Neural crest cell (in vitro differentiated cells): ENCODE results near the gene KIF9. TPM values are rescaled to one million over a fixed set of nuclear protein-coding genes. Genes with fewer than 3 reads are reported as not detected.
"Not testable (repeated sequence)": the region's sequence is repeated elsewhere in the genome, so short reads cannot be mapped to it uniquely, and the experiment has no call there.

Source experiments
- DNase-seq: peaks from one replicate; pipeline ENCODE4 v3.0.0; 2021; ENCODE audit warnings: low read depth, mixed read lengths, low spot score
- H3K27ac Mint-ChIP-seq: one replicate; pipeline ENCODE4 v1.8.0; 2021; ENCODE audit warnings: mild to moderate bottlenecking, mixed read lengths; ENCODE audit not compliant: unreplicated experiment
- H3K27me3 Mint-ChIP-seq: 2 replicates; pipeline ENCODE4 v1.8.0; 2021; ENCODE audit warnings: low read depth, mild to moderate bottlenecking, mixed read lengths
- H3K36me3 Mint-ChIP-seq: 2 replicates; pipeline ENCODE4 v1.8.0; 2021; ENCODE audit warnings: low read depth, mild to moderate bottlenecking, mixed read lengths
- H3K4me1 Mint-ChIP-seq: 2 replicates; pipeline ENCODE4 v1.8.0; 2021; ENCODE audit warnings: mixed read lengths
- H3K4me3 Mint-ChIP-seq: one replicate; pipeline ENCODE4 v1.8.0; 2021; ENCODE audit warnings: mild to moderate bottlenecking, mixed read lengths
- H3K9me3 Mint-ChIP-seq: 2 replicates; pipeline ENCODE4 v1.8.0; 2021; ENCODE audit warnings: mixed read lengths
- CTCF ChIP-seq: fragments of 200-600 bp; sonication (generic); conservative IDR thresholded peaks from 2 replicates; pipeline ENCODE4 v1.5.0; 2021; ENCODE audit warnings: antibody characterized with exemption, mild to moderate bottlenecking
- total RNA-seq: library from RNA; stranded (reverse); gene quantifications from 2 replicates; pipeline ENCODE4 v1.2.1, GENCODE V29; 2021

Gene KIF9
- total RNA-seq, 1 donor from 2014 or later: 7.1 TPM

DNA sequence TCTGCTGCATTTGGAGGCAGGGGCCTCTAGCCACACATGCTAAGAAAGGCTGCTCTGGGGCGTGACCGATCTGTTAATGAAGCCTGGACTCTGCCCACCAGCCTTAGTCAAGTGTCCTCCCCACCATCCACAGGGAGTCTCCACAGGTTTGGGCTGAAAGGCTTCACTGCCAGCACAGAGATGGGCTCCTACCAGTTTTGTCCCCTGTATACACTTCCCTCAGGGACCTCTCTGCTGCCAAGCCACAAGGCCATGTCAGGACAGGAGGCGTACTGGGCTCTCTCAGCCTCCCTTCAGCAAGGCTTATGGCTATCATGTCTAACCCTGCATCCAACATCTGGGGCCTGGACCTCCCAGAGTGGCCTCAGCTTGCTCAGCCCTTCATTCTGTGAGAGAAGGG lies 23.5 kb downstream of the KIF9 start:
- H3K4me3 Mint-ChIP-seq: no peak overlapping the region
- no peak for TF ChIP-seq CTCF
- no peak for DNase-seq
- H3K36me3 Mint-ChIP-seq: no peaks in the 10 kb centered on the region
- H3K27ac Mint-ChIP-seq: no peak overlapping the region
- H3K4me1 Mint-ChIP-seq: peaks cover 3% of the 10 kb centered on the region
- H3K9me3 Mint-ChIP-seq: no peaks in the 10 kb centered on the region
- H3K27me3 Mint-ChIP-seq: no peaks in the 10 kb centered on the region

DNA sequence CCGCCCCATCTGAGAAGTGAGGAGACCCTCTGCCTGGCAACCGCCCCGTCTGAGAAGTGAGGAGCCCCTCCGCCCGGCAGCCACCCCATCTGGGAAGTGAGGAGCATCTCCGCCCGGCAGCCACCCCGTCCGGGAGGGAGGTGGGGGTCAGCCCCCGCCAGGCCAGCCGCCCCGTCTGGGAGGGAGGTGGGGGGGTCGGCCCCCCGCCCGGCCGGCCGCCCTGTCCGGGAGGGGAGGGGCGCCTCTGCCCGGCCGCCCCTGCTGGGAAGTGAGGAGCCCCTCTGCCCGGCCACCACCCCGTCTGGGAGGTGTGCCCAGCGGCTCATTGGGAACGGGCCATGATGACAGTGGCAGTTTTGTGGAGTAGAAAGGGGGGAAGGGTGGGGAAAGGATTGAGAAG lies 26.3 kb downstream of the KIF9 start:
- H3K27ac Mint-ChIP-seq, H3K36me3 Mint-ChIP-seq, H3K4me1 Mint-ChIP-seq, H3K27me3 Mint-ChIP-seq, DNase-seq, H3K9me3 Mint-ChIP-seq, H3K4me3 Mint-ChIP-seq: not testable (repeated sequence)

GRCh38 chr3:47251689-47252088 lies 30.9 kb downstream of the KIF9 start:
- DNase-seq: no peak
- Mint-ChIP-seq H3K27me3 (no peaks in the 10 kb centered on the region), H3K36me3 (no peaks in the 10 kb centered on the region), H3K9me3 (no peaks in the 10 kb centered on the region), H3K27ac (no peak overlapping the region), H3K4me1 (peaks cover under 1% of the 10 kb centered on the region), H3K4me3 (no peak overlapping the region)
- no peak for TF ChIP-seq CTCF

DNA sequence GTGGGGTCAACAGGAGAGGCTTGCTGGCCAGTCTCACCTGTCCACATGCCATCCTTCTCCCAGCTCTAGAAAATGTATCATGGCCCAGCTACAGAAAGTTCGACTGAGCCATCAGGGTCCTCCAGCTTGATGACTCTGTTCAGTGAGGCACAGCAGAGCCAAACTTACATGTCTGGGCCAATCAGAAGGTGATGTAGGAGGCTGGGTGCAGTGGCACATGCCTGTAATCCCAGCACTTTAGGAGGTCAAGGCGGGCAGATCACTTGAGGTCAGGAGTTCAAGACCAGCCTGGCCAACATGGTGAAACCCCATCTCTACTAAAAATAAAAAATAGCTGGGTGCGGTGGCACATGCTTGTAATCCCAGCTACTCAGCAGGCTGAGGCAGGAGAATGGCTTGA lies 31.5 kb downstream of the KIF9 start:
- H3K27ac Mint-ChIP-seq, DNase-seq, H3K4me3 Mint-ChIP-seq, H3K36me3 Mint-ChIP-seq, H3K27me3 Mint-ChIP-seq, H3K4me1 Mint-ChIP-seq, H3K9me3 Mint-ChIP-seq: not testable (repeated sequence)

DNA sequence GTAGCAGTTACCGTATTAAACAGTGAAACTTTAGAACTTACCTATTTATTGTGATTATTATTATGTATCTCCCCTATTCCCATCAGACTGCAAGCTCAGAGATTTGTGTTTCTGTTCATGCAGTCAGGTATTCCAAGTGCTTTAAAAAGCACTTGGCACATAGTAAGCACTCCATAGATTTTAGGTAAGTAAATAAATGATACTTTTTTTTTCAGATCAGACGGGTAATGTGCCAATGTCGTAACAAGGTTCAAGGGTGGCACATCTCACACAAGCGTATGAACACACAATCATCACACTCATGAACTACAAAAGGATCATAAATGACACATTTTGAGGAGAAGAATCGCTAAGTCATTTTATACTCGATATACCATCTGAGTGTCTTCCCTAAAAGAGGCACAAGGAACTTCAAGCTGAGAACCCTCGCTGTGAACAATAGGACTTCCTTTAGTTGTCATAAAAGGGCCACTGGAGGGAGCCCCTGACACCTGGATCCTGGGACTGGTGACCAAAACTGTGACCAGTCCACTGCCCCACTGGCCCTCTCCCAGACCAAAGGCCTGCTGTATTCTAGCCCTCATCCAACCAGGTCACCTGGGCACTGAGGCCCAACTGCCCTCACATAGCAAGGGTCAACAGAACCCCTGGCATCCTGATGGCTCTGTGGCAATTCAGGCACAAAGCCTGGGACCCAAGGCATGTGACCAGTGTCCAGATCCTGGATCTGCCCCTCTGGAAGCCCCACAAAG lies 32.1 kb downstream of the KIF9 start:
- no peaks in the 10 kb centered on the region for H3K36me3 Mint-ChIP-seq
- TF ChIP-seq CTCF: peak; percentile 40
- no peak overlapping the region for H3K27ac Mint-ChIP-seq
- no peaks in the 10 kb centered on the region for H3K4me1 Mint-ChIP-seq
- DNase-seq: no peak
- H3K4me3 Mint-ChIP-seq: no peak overlapping the region
- no peaks in the 10 kb centered on the region for H3K27me3 Mint-ChIP-seq
- no peaks in the 10 kb centered on the region for H3K9me3 Mint-ChIP-seq

- Mint-ChIP-seq H3K4me3 (no peak overlapping the region), H3K27ac (no peak overlapping the region), H3K9me3 (no peaks in the 10 kb centered on the region), H3K27me3 (no peaks in the 10 kb centered on the region), H3K36me3 (no peaks in the 10 kb centered on the region), H3K4me1 (no peaks in the 10 kb centered on the region)
- no peak for TF ChIP-seq CTCF
- DNase-seq: no peak
Measured at GRCh38 chr3:47247131-47248064, 35.2 kb downstream of the KIF9 start.
